Fibroblast of pulmonary artery (primary cell): ENCODE measurements around the gene TACC2.

Experiments used
- DNase-seq: peaks from one replicate; pipeline ENCODE4 v3.0.0-alpha.2; 2010; ENCODE audit warnings: low read depth
- H3K4me3 ChIP-seq: replicated peaks from 2 replicates; pipeline ENCODE4 v1.5.1; 2011; ENCODE audit warnings: low read depth, mild to moderate bottlenecking, control low read depth, low read length, moderate library complexity
- TF ChIP-seq, protein P1 (sequence below): IDR thresholded peaks from 2 replicates; pipeline ENCODE4 v1.5.1; 2011; ENCODE audit warnings: mild to moderate bottlenecking, control low read depth, low read length, inconsistent platforms; ENCODE audit errors: missing control alignments

TACC2 gene

DNA sequence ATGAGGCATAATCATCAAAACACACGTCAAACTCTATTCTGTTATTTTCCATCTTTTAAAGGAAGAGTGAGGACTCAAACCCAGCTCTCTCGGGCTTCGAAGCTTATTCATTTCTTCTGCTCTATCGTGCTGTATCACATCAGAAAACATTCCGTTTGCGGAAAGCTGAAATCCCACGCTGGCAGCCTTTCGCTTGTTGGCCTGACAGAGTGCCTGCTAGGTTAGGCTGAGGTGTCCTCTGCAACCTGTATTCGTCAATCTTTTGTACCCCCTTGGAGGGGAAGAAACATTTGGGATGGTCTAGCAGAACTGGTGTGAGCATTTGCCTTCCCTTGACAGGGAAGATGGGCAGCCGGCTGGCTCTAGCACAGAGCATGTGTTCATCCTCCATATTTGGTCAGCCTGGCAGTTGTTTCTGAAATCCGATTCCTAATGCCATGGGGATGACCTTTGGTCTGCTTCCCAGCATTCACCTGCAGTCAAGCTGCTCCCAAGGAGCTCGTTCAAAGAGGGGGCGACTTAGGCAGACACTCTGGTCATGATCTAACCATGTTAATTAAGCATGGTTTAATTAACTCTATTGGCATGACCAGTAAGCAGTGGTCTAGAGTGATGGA is 55.2 kb downstream of the TACC2 start:
- H3K4me3 ChIP-seq, result no peak overlapping the region
- DNase-seq, result no peak

DNA sequence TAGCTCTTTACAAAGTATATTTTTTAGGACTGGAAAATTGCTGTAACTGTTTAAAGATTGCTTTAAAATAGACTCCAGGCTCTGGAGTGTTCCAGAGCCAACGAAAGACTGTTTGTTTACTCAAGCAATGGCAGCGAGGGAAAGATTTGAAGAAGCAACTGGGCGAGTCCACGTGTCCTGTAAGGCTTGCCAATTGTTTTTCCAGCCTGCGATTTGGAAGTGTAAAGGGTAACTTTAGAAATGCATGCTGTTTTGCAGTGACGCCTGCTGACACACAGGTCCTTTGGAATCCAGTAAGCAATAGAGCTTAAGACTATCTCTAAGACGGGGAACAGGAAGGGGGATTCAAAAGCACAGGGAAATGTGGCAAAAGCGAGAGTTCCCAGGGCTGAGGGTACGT is 55.8 kb downstream of the TACC2 start:
- DNase-seq, result peak; percentile 28
- H3K4me3 ChIP-seq, result no peak overlapping the region
- TF ChIP-seq, protein P1, sequence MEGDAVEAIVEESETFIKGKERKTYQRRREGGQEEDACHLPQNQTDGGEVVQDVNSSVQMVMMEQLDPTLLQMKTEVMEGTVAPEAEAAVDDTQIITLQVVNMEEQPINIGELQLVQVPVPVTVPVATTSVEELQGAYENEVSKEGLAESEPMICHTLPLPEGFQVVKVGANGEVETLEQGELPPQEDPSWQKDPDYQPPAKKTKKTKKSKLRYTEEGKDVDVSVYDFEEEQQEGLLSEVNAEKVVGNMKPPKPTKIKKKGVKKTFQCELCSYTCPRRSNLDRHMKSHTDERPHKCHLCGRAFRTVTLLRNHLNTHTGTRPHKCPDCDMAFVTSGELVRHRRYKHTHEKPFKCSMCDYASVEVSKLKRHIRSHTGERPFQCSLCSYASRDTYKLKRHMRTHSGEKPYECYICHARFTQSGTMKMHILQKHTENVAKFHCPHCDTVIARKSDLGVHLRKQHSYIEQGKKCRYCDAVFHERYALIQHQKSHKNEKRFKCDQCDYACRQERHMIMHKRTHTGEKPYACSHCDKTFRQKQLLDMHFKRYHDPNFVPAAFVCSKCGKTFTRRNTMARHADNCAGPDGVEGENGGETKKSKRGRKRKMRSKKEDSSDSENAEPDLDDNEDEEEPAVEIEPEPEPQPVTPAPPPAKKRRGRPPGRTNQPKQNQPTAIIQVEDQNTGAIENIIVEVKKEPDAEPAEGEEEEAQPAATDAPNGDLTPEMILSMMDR, result no peak

More for the DNA sequence above, 55.2 kb downstream of the TACC2 start:
- TF ChIP-seq, protein P1, result no peak

- TF ChIP-seq, protein P1, result no peak
- no peak overlapping the region for H3K4me3 ChIP-seq
- no peak for DNase-seq
Observed at GRCh38 chr10:122045212-122045611, 56.2 kb downstream of the TACC2 start.

- H3K4me3 ChIP-seq, result no peak overlapping the region
- TF ChIP-seq, protein P1, result no peak
- DNase-seq, result no peak
Observed at GRCh38 chr10:122047560-122047959, 58.6 kb downstream of the TACC2 start.

GRCh38 chr10:122049076-122049475 is 60.1 kb downstream of the TACC2 start:
- TF ChIP-seq, protein P1, result no peak
- no peak overlapping the region for H3K4me3 ChIP-seq
- DNase-seq, result no peak

- H3K4me3 ChIP-seq, result no peak overlapping the region
- TF ChIP-seq, protein P1, result no peak
- DNase-seq, result no peak
Observed at GRCh38 chr10:122050311-122050710, 61.3 kb downstream of the TACC2 start.

DNA sequence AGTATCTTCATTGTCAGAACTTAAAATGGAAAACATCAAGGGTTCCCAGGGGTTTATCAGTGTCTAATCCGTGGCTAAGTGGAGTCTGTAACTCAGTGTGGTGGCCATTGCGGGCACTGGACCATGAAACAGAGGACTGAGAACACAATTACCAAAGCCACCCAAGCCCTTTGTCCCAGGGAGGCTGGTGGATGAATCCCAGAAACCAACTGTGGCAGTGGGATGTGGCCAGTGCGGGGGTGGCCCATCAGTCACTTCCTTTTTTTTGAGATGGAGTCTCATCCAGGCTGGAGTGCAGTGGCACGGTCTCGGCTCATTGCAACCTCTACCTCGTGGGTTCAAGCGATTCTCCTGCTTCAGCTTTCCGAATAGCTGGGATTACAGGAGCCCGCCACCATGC is 61.8 kb downstream of the TACC2 start:
- TF ChIP-seq, protein P1, result no peak
- H3K4me3 ChIP-seq, result no peak overlapping the region

More for the DNA sequence above, 61.8 kb downstream of the TACC2 start:
- DNase-seq, result no peak
